Midbrain (tissue), 1 donor: ENCODE data around the gene SPTSSB.

Experiments used
- DNase-seq: peaks from one replicate; lab custom pipeline; 2025; lab: John Stamatoyannopoulos, UW

The SPTSSB gene

DNA sequence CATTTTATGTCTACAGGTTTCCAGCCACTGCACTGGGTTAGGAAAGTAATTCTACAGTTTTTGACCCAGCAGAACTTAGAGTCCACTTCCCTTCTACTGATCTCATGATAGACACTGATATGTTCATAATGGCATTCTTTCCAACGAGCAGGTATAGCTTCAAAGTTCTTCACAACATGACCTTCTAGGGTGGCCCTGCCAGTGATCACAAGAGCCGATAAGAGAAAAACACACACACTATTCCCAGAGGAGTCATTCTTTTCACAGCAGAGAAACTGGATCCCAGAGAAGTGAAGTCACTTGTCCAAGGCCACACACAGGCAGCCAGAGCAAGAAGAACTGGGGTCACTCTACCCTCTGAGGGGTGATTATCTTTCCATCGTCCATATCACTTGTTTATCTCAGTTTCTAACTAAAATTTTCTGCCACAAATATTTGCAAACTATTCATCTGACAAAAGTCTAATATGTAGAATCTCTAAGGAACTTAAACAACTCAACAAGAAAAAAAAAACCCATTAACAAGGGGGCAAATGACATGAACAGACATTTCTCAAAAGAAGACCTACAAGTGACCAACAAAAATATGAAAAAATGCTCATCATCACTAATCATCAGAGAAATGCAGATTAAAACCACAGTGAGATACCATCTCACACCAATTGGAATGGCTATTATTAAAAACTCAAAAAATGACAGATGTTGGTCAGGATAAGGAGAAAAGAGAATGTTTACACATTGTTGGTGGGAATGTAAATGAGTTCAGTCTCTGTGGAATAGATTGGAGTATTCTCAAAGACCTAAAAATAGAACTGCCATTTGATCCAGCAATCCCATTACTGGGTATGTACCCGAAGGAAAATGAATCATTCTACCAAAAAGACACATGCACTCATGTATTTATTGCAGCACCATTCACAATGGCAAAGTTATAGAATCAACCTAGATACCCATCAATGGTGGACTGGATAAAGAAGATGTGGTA is 31.5 kb downstream of the SPTSSB start:
- no peak for DNase-seq

DNA sequence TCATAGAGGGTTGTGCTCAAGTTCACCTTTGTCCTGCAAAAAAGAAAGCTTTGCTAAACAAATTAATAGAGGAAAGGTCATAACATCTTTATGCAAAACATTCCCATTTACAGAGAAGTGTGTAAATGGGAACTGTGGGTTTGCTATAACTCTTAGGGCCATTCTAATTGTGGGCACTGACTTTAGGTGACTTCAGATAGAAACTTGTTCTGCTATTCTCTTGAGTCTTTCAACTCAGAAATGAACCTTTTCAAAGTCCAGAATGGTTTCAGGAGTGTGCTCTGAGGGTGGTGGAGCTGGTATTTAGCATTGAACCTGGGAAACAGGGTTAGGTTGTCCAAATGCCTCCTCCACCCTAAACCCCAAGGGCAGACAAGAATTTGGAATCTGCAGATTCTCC is 34.0 kb downstream of the SPTSSB start:
- no peak for DNase-seq

DNA sequence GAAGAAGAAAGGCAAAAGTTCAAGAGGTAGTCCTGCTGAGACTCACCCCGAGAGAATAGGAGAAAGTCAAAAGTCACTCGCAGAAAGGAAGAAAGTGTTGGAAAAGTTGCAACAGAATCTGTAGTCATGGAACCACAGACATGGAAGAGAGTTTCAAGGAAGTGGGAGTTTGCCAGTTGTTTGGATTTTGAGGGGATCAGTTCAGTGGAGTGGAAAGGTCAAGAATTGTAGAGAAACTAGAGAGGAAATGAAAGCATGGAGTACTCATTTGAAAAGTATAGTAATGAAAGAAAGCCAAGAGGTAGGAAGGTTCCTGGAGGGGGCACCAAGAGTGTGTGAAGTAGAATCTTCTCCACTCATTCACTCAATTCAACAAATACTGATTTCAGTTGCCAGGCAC is 34.7 kb downstream of the SPTSSB start:
- no peak for DNase-seq

GRCh38 chr3:161333696-161334095 is 37.6 kb downstream of the SPTSSB start:
- no peak for DNase-seq

DNA sequence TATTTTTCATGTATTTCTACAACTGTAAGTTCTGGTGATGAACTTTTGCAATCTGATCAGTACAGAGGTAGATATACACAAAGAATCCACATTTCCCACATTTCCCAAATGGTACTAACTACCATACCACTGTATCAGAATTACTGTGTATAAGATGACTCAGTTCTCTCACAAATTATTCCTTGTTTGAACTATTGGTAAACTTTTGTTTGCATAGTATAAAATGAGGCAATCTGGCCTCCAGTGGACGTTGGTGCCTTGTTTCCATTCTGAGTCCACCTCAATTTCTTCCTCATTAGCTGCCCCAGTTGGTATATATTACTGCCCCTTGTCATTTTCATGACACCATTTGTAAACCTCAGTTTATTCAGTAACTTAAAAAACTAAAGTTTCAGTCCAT is 38.5 kb downstream of the SPTSSB start:
- DNase-seq = no peak

DNA sequence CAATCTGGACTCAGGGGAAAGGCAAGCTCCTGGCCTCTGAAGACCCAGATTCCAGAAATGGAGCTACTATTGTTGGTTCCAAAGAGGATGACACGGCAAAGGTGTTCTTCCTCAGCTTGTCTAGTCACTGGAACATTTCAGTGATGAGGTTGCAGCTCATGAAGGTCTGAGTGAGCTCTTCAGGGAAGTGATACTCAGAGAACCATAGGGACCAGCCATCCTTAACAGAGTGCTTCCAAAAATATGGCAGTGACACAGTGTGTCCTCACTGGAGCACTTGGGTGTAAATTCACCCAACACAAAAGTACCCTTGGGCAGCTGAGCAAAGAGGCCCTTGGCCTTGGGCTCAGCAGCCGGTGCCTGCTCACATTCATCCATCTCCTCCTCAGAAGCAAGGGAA is 46.3 kb downstream of the SPTSSB start:
- no peak for DNase-seq

DNA sequence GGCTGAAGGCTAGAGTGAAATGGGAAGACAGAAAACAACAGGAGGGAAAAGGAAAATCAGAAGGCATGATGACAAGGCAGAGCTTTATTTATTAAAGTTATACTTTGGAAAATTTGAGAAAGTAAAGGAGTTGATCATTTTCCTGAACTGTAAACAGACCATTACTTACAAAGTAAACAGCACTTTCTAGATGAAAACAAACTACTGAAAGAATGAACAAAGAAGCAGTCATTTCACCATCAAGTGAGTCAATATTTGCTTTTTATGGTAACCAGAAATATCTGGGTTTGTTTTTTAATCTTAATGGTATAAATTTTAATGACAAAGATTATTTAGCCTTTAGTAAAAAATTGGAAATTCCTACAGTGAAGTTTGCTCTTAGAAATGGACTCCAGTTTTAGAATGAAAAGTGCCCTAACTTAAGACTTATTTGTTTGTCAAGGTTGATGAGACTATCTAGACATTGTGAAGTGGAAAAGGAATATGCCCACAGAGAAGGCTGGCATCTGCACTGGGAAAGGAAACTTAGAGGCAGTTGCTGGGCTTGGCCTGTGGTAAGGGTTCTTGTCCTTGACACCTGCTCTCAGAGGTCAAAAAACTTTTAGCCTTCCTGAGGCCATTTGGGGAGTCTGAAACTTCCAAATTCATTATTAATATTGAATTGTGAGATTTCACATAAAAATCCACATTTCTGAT is 47.2 kb downstream of the SPTSSB start:
- no peak for DNase-seq

DNA sequence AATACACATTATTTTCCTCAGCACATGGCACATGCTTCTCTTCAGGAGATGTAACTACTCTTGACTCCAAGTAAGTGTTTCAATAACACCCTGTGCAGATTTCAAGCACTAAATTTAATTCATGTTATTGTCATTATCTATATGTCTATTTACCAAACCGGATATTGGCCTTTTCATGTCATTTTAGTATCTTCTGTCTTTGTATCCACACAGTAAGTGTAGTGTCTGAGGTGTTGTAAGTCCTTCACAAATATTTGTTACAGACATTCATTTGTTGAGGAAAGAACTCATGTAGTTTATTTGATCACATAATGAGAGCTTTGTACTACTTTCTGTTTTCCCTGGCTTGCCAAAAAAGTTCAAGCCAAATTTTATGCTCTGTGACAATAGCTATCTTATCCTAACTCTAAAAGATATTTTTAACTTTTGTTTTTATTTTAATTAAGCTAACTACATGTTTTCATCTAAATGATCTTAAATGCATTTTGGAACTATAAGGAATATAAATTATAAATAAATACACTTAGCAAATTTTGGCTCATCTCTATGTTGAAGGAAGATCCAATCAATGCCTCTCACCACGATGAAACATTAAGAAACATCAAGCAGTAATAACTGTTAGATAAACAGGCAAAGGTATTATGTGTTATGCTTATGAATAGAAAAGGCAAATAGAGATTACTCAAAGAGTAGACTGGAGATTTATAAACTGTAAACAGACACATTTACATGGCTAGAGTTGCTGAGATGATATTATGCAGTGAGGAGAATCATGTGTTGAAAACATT is 48.3 kb downstream of the SPTSSB start:
- no peak for DNase-seq

- DNase-seq = no peak
Observed at GRCh38 chr3:161320837-161321236, 50.5 kb downstream of the SPTSSB start.

GRCh38 chr3:161319867-161320266 is 51.5 kb downstream of the SPTSSB start:
- DNase-seq = no peak

DNA sequence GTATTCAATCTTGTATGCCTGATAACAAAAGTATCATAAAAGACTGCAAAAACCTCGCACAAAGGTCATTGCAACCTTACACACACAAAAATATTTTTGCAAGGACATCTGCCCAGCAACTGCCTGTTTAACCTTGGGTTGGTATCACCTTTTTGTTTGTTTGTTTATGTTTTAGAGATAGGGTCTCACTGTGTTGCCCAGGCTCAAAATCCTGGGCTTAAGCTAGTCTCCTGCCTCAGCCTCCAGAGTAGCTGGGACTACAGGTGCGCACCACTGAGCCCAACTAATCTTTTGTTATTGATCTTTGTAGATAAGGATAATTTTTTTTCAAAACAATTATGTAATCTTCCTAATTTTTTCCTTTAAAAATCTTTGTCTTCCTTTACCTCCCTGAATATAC is 54.2 kb downstream of the SPTSSB start:
- no peak for DNase-seq

DNA sequence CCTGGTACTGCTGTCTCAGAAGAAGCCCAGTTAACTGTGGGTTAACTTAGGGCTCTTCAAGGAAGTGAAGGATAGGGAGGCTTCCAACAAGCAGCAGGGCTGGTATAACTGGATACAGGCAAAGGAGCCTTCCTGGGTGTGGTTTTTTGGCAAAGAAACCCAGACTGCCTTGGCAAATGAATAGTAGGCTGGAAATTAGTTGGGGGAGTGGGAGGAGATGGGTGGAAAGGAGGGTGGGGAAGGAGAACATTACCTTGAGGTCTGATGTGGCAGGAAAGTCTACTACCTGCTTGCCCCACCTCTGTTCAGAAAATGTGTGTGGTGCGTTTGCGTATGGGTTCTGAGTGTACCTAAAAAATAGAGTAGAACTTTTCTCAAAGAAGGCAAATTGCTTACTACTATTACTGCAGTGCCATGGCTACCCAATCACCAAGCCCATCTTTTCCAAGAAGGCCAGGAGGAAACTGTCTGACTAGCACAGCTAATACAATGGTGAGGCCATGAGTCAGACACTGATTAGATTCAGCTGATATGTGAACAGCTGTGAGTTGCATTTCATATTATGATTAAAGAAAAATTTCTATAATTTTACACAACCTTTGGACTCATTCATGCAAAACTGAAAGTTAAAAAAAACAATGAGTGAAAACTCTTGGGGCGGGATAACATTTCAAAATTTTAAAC is 55.2 kb downstream of the SPTSSB start:
- DNase-seq = no peak

GRCh38 chr3:161314836-161315395 is 56.4 kb downstream of the SPTSSB start:
- DNase-seq = no peak

DNA sequence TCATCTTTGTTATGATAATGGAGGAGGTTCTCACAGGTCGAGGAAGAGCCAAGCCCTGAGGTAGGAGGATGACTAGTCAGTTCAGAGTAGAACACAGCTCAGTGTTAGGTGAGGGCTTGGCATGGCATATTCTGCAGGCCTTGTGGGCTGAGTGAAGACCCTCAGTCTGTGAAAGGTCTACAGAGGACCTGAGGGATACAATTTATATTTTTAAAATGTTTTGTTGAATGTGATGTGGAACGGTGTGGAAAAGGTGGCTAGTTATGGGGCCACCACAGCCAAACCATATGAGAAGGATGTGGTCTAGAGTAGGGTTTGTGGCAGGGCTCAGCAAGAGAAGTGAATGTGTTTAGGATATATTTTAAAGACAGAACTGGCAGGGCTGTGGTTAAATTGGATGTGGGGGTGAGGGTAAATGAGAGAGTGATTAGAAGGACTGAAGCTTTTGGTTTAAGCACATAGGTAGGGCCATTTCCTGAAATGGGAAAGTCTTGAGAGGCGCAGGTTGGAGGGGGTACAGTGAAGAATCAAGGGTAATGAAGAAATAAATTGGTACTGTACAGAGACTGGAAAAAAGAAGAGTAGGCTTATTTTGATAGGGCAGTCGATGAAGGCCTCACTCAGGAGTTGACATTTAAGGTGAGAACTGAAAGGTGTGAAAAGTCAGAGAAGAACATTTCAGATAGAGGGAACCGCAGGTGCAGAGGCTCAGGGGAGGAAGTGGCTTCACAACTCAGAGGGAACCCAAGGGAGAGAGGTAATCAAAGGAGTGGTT is 60.5 kb downstream of the SPTSSB start:
- no peak for DNase-seq

- no peak for DNase-seq
Observed at GRCh38 chr3:161305095-161305991, 66.0 kb downstream of the SPTSSB start.

- DNase-seq = no peak
Observed at GRCh38 chr3:161296814-161297213, 74.5 kb downstream of the SPTSSB start.

DNA sequence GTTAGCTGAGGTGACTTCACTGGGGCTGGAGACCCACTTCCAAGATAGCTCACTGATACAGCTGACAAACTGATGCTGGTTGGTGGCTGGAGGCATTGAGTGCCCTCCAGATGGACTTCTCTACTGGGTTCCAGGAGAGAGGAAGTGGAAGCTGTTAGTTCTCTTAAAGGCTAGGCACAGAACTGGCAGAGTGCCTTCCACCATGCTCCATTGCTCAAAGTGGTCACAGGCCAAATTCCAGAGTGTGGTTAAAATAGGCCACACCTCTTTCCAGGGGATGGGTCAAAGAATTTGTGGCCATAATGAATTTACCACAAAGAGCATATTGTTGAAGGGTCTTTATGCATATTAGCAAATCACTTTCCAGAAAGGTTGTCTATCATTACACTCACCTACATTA is 76.0 kb downstream of the SPTSSB start:
- DNase-seq = no peak
